Measurements from ENCODE around the gene OR5T1.

OR5T1 gene

GRCh38 chr11:56273854-56274253, at the start of gene OR5T1:
OR5T1 (plus strand) TSS chr11:56274154; CDS start chr11:56275639, 1,485 bp downstream.
- POLR2A ChIA-PET, result no interaction called here

GRCh38 chr11:56234155-56234554, 39.8 kb upstream of the OR5T1 start, which contains the start of gene OR5T2:
OR5T2 (minus strand) TSS chr11:56234255; CDS start chr11:56233062, 1,193 bp downstream.
- ChIA-PET POLR2A (no interaction called here), CTCF (no interaction called here)
- no peak for TF ChIP-seq CTCF (IDR thresholded peaks at IDR 0.05; ENCODE audit: control extremely low read depth, extremely low read depth, low read depth, missing control alignments)
- DNase-seq (ENCODE audit: extremely low spot score), result no peak

More at GRCh38 chr11:56273854-56274253, at the start of gene OR5T1:
- DNase-seq (ENCODE audit: extremely low spot score), result no peak
- no peak for TF ChIP-seq CTCF (IDR thresholded peaks at IDR 0.05; ENCODE audit: control extremely low read depth, extremely low read depth, low read depth, missing control alignments)
- CTCF ChIA-PET, result no interaction called here

GRCh38 chr11:56251954-56252353, 22.0 kb upstream of the OR5T1 start, which contains the start of gene OR5T3:
OR5T3 (plus strand) TSS chr11:56252254; CDS start chr11:56252254, 0 bp downstream.
- CTCF ChIA-PET, result no interaction called here
- DNase-seq (ENCODE audit: extremely low spot score), result no peak

DNA sequence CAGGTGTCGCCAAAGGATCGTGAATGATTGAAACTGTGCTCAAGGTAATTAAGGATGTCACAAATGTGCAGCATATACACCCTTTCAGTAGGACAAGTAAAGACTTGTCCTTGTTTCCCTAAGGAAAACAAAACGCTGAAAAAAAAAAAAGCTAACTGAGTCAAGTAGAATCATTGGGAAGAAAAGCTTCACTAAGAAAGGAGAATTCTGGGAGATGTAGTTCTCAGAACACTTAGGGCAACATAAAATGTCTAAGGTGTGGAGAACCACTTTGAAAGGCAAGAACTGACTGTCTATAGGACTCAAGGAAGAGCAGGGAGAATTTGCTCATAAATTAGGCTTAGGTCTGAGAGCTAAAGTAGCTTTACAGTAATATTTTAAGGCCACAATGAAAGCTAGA, 2.9 kb upstream of the OR5T1 start:
- ChIA-PET CTCF (interaction anchor here (1.2 to 1.7 kb wide), 2 partner anchors 10 to 11 kb away, joined by 3 read pairs; no protein-coding TSS in a partner anchor), POLR2A (no interaction called here)
- TF ChIP-seq CTCF (IDR thresholded peaks at IDR 0.05; ENCODE audit: control extremely low read depth, extremely low read depth, low read depth, missing control alignments), result no peak
- DNase-seq (ENCODE audit: extremely low spot score), result no peak

More at GRCh38 chr11:56251954-56252353, 22.0 kb upstream of the OR5T1 start, which contains the start of gene OR5T3:
- POLR2A ChIA-PET, result no interaction called here
- no peak for TF ChIP-seq CTCF (IDR thresholded peaks at IDR 0.05; ENCODE audit: control extremely low read depth, extremely low read depth, low read depth, missing control alignments)

DNA sequence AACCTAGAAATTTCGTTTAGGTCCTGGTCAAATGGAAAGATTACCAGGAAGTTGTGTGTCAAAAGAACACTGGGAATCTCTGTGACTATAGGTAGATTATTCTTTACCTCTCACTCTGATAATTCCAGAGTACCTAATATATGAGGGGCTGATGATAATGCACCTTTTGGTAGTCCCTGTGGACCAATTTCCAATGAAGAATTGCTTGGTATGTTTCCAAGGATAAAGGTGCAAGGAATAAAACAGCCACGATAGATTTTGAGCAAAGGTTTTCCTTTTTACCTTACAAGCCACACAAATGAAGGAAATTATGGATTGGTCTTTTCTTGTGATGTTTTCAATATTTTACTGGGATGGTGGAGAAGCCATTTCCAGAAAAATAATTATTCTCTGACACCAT, 18.2 kb downstream of the OR5T1 start, which contains the start of gene OR8H1:
Gene OR8H1, minus strand, starts transcription at position 101 of the 400 bp plus-strand sequence. CDS start 1,192 bp downstream, outside the sequence.
- ChIA-PET POLR2A (no interaction called here), CTCF (no interaction called here)
- no peak for DNase-seq (ENCODE audit: extremely low spot score)
- no peak for TF ChIP-seq CTCF (IDR thresholded peaks at IDR 0.05; ENCODE audit: control extremely low read depth, extremely low read depth, low read depth, missing control alignments)

GRCh38 chr11:56296898-56297297, 22.9 kb downstream of the OR5T1 start:
- POLR2A ChIA-PET, result no interaction called here
- no peak for TF ChIP-seq CTCF (IDR thresholded peaks at IDR 0.05; ENCODE audit: control extremely low read depth, extremely low read depth, low read depth, missing control alignments)
- no peak for DNase-seq (ENCODE audit: extremely low spot score)
- CTCF ChIA-PET, result no interaction called here
